Neuronal stem cell (in vitro differentiated cells): ENCODE results near the gene DCLK1.

Experiments used
- DNase-seq: peaks from one replicate; pipeline ENCODE4 v3.0.0-alpha.2; 2013; ENCODE audit warnings: low spot score
- H2AFZ ChIP-seq: one replicate; pipeline ENCODE4 v1.6.1; 2013; ENCODE audit warnings: mild to moderate bottlenecking, low read length, inconsistent platforms
- H2AK5ac ChIP-seq: 2 replicates; pipeline ENCODE4 v1.6.1; 2013; ENCODE audit warnings: low read depth, mild to moderate bottlenecking, inconsistent platforms, low read length, moderate library complexity, mixed read lengths
- H2BK120ac ChIP-seq: 2 replicates; pipeline ENCODE4 v1.6.1; 2013; ENCODE audit warnings: low read depth, mild to moderate bottlenecking, inconsistent platforms, low read length, moderate library complexity, mixed read lengths
- H2BK12ac ChIP-seq: one replicate; pipeline ENCODE4 v1.6.1; 2013; ENCODE audit warnings: low read length, inconsistent platforms
- H2BK15ac ChIP-seq: 2 replicates; pipeline ENCODE4 v1.6.1; 2013; ENCODE audit warnings: mild to moderate bottlenecking, low read length, inconsistent platforms, mixed read lengths
- H2BK5ac ChIP-seq: one replicate; pipeline ENCODE4 v1.6.1; 2013; ENCODE audit warnings: inconsistent platforms, mild to moderate bottlenecking, low read length, moderate library complexity
- H3K14ac ChIP-seq: one replicate; pipeline ENCODE4 v1.6.1; 2013; ENCODE audit warnings: low read length, inconsistent platforms
- H3K18ac ChIP-seq: 2 replicates; pipeline ENCODE4 v1.6.1; 2013; ENCODE audit warnings: low read length, inconsistent platforms
- H3K23ac ChIP-seq: 2 replicates; pipeline ENCODE4 v1.6.1; 2013; ENCODE audit warnings: low read depth, mild to moderate bottlenecking, mixed read lengths, low read length, inconsistent platforms; ENCODE audit not compliant: poor library complexity
- H3K27ac ChIP-seq: replicated peaks from 3 replicates; pipeline ENCODE4 v1.5.1; 2013; ENCODE audit warnings: low read length, inconsistent platforms
- H3K27me3 ChIP-seq, 3 experiments: 2 replicates each; pipeline ENCODE4 v1.6.1; 2013; ENCODE audit warnings: low read length in 3 of 3, mild to moderate bottlenecking in 2 of 3, inconsistent platforms in 1 of 3, low read depth in 1 of 3, mixed read lengths in 1 of 3, moderate library complexity in 1 of 3; ENCODE audit not compliant: control insufficient read depth in 3 of 3, insufficient read depth in 3 of 3
- H3K36me3 ChIP-seq, 2 donors: replicated peaks in 1 of 2; 2 replicates each; pipeline ENCODE4 v1.6.1; 2013; ENCODE audit warnings: low read length in 2 of 2; ENCODE audit not compliant: control insufficient read depth in 2 of 2, insufficient read depth in 2 of 2
- H3K4ac ChIP-seq: 2 replicates; pipeline ENCODE4 v1.6.1; 2013; ENCODE audit warnings: inconsistent platforms, mild to moderate bottlenecking, low read length, moderate library complexity
- H3K4me1 ChIP-seq, 2 donors: 1 replicate in 1 of 2; 2 replicates in 1 of 2; pipeline ENCODE4 v1.6.1; 2013; ENCODE audit warnings: low read length in 2 of 2, low read depth in 1 of 2; ENCODE audit not compliant: control insufficient read depth in 2 of 2, insufficient read depth in 1 of 2
- H3K4me2 ChIP-seq: one replicate; pipeline ENCODE4 v1.6.1; 2013; ENCODE audit warnings: mild to moderate bottlenecking, low read length, inconsistent platforms; ENCODE audit not compliant: insufficient read depth, poor library complexity, severe bottlenecking
- H3K4me3 ChIP-seq, 2 donors: 2 replicates each; pipeline ENCODE4 v1.5.1; 2013; ENCODE audit warnings: low read length in 2 of 2, mild to moderate bottlenecking in 2 of 2, inconsistent platforms in 1 of 2, moderate library complexity in 1 of 2
- H3K79me1 ChIP-seq: one replicate; pipeline ENCODE4 v1.6.1; 2013; ENCODE audit warnings: low read depth, mild to moderate bottlenecking, inconsistent platforms, low read length, moderate library complexity
- H3K9ac ChIP-seq: one replicate; pipeline ENCODE4 v1.6.1; 2013; ENCODE audit warnings: mild to moderate bottlenecking, low read depth, low read length, inconsistent platforms; ENCODE audit not compliant: poor library complexity
- H3K9me3 ChIP-seq, 2 donors: replicated peaks in 1 of 2; 2 replicates each; pipeline versions ENCODE3 to v1.6.1; 2013; ENCODE audit warnings: low read length in 2 of 2, mild to moderate bottlenecking in 2 of 2, inconsistent platforms in 1 of 2, low read depth in 1 of 2, mixed read lengths in 1 of 2, moderate library complexity in 1 of 2; ENCODE audit not compliant: control insufficient read depth in 2 of 2, insufficient read depth in 1 of 2
- H4K8ac ChIP-seq: one replicate; pipeline ENCODE4 v1.6.1; 2013; ENCODE audit warnings: low read depth, mild to moderate bottlenecking, inconsistent platforms, low read length, moderate library complexity
- H4K91ac ChIP-seq: one replicate; pipeline ENCODE4 v1.6.1; 2013; ENCODE audit warnings: low read length, low read depth, mild to moderate bottlenecking, inconsistent platforms; ENCODE audit not compliant: poor library complexity
- WGBS, 2 donors: extraction: QIAGEN DNeasy Blood & Tissue Kit; methylation state at CpG; one replicate each; pipeline ENCODE4 v1.1.7; 2013; ENCODE audit warnings: missing lambda C conversion rate in 2 of 2, mixed read lengths in 1 of 2; ENCODE audit not compliant: insufficient read length in 2 of 2, insufficient replicate concordance in 1 of 2; ENCODE audit errors: extremely low coverage in 2 of 2; 5-methylcytosine and 5-hydroxymethylcytosine counted together

Gene DCLK1

GRCh38 chr13:35966024-35966423 is 165.2 kb downstream of the DCLK1 start:
- H2BK5ac ChIP-seq: no peak overlapping the region
- no peak overlapping the region for H3K23ac ChIP-seq
- H3K18ac ChIP-seq: no peak overlapping the region
- H3K4me1 ChIP-seq: no peaks in the 10 kb centered on the region
- no CpG with 5 or more reads among the region's 1 CpG for WGBS, 2 donors
- no peak overlapping the region for H2BK12ac ChIP-seq
- H3K27ac ChIP-seq: no peak overlapping the region
- no peak overlapping the region for H2BK15ac ChIP-seq
- no peak for DNase-seq
- no peak overlapping the region for H3K9ac ChIP-seq
- no peak overlapping the region for H2AFZ ChIP-seq
- H3K79me1 ChIP-seq: no peaks in the 10 kb centered on the region
- peaks cover 0 to 11% of the 10 kb centered on the region in 2 donors for H3K9me3 ChIP-seq
- no peak overlapping the region for H2AK5ac ChIP-seq
- H4K8ac ChIP-seq: no peak overlapping the region
- no peak overlapping the region for H3K4ac ChIP-seq
- H3K27me3 ChIP-seq: no peaks in the 10 kb centered on the region
- H3K4me3 ChIP-seq: no peak overlapping the region
- no peak overlapping the region for H4K91ac ChIP-seq
- H3K4me2 ChIP-seq: no peak overlapping the region
- no peak overlapping the region for H2BK120ac ChIP-seq
- H3K14ac ChIP-seq: no peak overlapping the region
- no peaks in the 10 kb centered on the region for H3K36me3 ChIP-seq

GRCh38 chr13:35965226-35965927 is 165.8 kb downstream of the DCLK1 start:
- H2BK120ac ChIP-seq: no peak overlapping the region
- no peak overlapping the region for H2AFZ ChIP-seq
- H3K4me2 ChIP-seq: no peak overlapping the region
- no peak overlapping the region for H3K4me3 ChIP-seq
- WGBS, 2 donors: no CpG with 5 or more reads among the region's 7 CpGs
- H2BK12ac ChIP-seq: no peak overlapping the region
- H3K4me1 ChIP-seq: no peaks in the 10 kb centered on the region
- no peaks in the 10 kb centered on the region for H3K36me3 ChIP-seq
- H4K8ac ChIP-seq: no peak overlapping the region
- H2AK5ac ChIP-seq: no peak overlapping the region
- H2BK15ac ChIP-seq: no peak overlapping the region
- no peak overlapping the region for H3K23ac ChIP-seq
- no peak overlapping the region for H3K9ac ChIP-seq
- no peak overlapping the region for H2BK5ac ChIP-seq
- no peak overlapping the region for H3K4ac ChIP-seq
- H3K9me3 ChIP-seq: peaks cover 0 to 11% of the 10 kb centered on the region in 2 donors
- no peak overlapping the region for H3K14ac ChIP-seq
- no peak overlapping the region for H3K27ac ChIP-seq
- no peak overlapping the region for H4K91ac ChIP-seq
- no peak for DNase-seq
- H3K79me1 ChIP-seq: no peaks in the 10 kb centered on the region
- H3K18ac ChIP-seq: no peak overlapping the region
- H3K27me3 ChIP-seq: no peaks in the 10 kb centered on the region

GRCh38 chr13:35964863-35965180 is 166.4 kb downstream of the DCLK1 start:
- Histone ChIP-seq H2BK12ac (no peak overlapping the region), H3K14ac (no peak overlapping the region), H2AK5ac (no peak overlapping the region), H3K9ac (no peak overlapping the region), H2BK15ac (no peak overlapping the region), H3K9me3 (peaks cover 0 to 11% of the 10 kb centered on the region in 2 donors), H3K4me2 (no peak overlapping the region), H3K36me3 (no peaks in the 10 kb centered on the region), H3K4ac (no peak overlapping the region), H2BK5ac (no peak overlapping the region), H3K79me1 (no peaks in the 10 kb centered on the region), H3K23ac (no peak overlapping the region), H2BK120ac (no peak overlapping the region), H3K4me1 (no peaks in the 10 kb centered on the region), H3K27ac (no peak overlapping the region), H4K91ac (no peak overlapping the region), H2AFZ (no peak overlapping the region), H3K27me3 (no peaks in the 10 kb centered on the region), H3K18ac (no peak overlapping the region), H4K8ac (no peak overlapping the region), H3K4me3 (no peak overlapping the region)
- no CpG with 5 or more reads among the region's 4 CpGs for WGBS, 2 donors
- no peak for DNase-seq

GRCh38 chr13:35964011-35964862 is 166.9 kb downstream of the DCLK1 start:
- no peak for DNase-seq
- H3K9ac ChIP-seq: no peak overlapping the region
- H2BK15ac ChIP-seq: no peak overlapping the region
- no CpG with 5 or more reads among the region's 6 CpGs for WGBS, 2 donors
- H3K27ac ChIP-seq: no peak overlapping the region
- H3K4me2 ChIP-seq: no peak overlapping the region
- H2BK120ac ChIP-seq: no peak overlapping the region
- no peak overlapping the region for H2BK12ac ChIP-seq
- no peaks in the 10 kb centered on the region for H3K36me3 ChIP-seq
- H2AFZ ChIP-seq: no peak overlapping the region
- H3K23ac ChIP-seq: no peak overlapping the region
- no peak overlapping the region for H3K4ac ChIP-seq
- peaks cover 0 to 8% of the 10 kb centered on the region in 2 donors for H3K9me3 ChIP-seq
- H3K4me1 ChIP-seq: no peaks in the 10 kb centered on the region
- H3K18ac ChIP-seq: no peak overlapping the region
- no peak overlapping the region for H3K14ac ChIP-seq
- H3K79me1 ChIP-seq: no peaks in the 10 kb centered on the region
- H3K27me3 ChIP-seq: no peaks in the 10 kb centered on the region
- H3K4me3 ChIP-seq: no peak overlapping the region
- no peak overlapping the region for H2BK5ac ChIP-seq
- no peak overlapping the region for H4K91ac ChIP-seq
- no peak overlapping the region for H2AK5ac ChIP-seq
- no peak overlapping the region for H4K8ac ChIP-seq
